Activated CD4-positive, alpha-beta T cell treated with anti-CD3 and anti-CD28 coated beads, Interleukin-2, amount 10 ng/mL, durations not matched to agents 24 days and 14 days (primary cell): ENCODE data around the gene PACSIN3. TPM values are rescaled to one million over a fixed set of nuclear protein-coding genes. Genes with fewer than 3 reads are reported as not detected.

Source experiments
- DNase-seq: peaks from one replicate; pipeline ENCODE4 v3.0.0; 2022
- H3K27ac Mint-ChIP-seq: one replicate; pipeline ENCODE4 v1.8.0; 2022; ENCODE audit warnings: mild to moderate bottlenecking, mixed read lengths
- H3K27me3 Mint-ChIP-seq: one replicate; pipeline ENCODE4 v1.8.0; 2022; ENCODE audit warnings: mixed read lengths
- H3K36me3 Mint-ChIP-seq: one replicate; pipeline ENCODE4 v1.8.0; 2022; ENCODE audit warnings: low read depth, mild to moderate bottlenecking, mixed read lengths
- H3K4me1 Mint-ChIP-seq: one replicate; pipeline ENCODE4 v1.8.0; 2021; ENCODE audit warnings: mixed read lengths
- H3K4me3 Mint-ChIP-seq: one replicate; pipeline ENCODE4 v1.8.0; 2022; ENCODE audit warnings: mild to moderate bottlenecking, moderate library complexity, mixed read lengths
- H3K9me3 Mint-ChIP-seq: one replicate; pipeline ENCODE4 v1.8.0; 2021; ENCODE audit warnings: mixed read lengths
- intact Hi-C: fragments of 100-400 bp; cut with micrococcal nuclease; formaldehyde crosslinking; loops from one replicate; pipeline ENCODE4 v1.15.1; 2023
- total RNA-seq: library from RNA; stranded (reverse); gene quantifications from 2 replicates; pipeline ENCODE4 v1.2.3, GENCODE V29; 2022

PACSIN3 gene
- total RNA-seq, 1 donor from 2014 or later = 16.4 TPM

DNA sequence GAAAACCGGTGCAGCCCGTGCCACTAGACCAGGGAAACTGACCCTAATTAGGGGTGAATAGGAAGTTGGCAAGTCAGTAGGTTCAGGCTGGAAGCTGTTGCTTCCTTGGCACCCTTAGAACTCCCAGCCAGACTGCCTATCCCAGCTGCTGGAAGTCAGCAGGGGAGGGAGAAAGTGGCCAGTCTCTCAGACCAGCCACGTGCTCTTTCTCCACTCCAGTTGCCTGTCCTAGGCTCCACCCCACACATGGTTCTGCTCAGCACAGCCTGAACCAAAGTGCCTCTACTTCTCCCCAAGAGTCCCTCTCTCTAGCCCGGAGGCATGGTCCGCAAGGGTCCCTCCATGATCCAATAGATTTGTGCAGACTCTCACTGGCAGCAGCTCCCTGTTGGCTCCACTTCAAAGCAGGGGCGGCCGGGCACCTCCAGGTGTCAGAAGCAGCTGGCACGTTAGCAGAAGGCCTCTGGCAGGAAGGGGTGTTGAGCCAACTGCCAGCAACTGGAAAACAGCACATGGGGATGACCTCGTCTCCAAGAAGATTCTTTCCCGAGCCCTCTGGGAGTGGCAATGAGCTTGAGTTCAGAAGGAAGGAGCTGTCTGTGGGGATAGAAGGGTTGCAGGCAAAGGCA, 37.2 kb downstream of the PACSIN3 start:
- no peak overlapping the region for H3K4me3 Mint-ChIP-seq
- no peaks in the 10 kb centered on the region for H3K9me3 Mint-ChIP-seq
- no peak for DNase-seq
- intact Hi-C loops = no loop called here
- no peaks in the 10 kb centered on the region for H3K27me3 Mint-ChIP-seq
- H3K27ac Mint-ChIP-seq = no peak overlapping the region
- no peaks in the 10 kb centered on the region for H3K36me3 Mint-ChIP-seq
- peaks cover 6% of the 10 kb centered on the region for H3K4me1 Mint-ChIP-seq

DNA sequence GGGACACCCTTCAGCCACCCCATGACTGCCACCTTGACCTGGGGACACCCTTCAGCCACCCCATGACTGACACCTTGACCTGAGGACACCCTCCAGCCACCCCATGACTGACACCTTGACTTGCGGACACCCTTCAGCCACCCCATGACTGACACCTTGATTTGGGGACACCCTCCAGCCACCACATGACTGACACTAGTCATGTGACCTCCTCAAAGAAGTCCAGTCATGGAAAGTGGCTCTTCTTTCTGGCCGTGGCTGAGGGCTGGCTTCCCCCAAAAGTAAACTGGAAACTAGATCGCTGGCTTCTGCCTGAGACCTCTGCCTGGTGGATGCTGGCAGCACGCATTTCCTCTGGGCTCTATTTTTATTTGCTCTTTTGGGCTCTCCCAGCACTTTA, 38.0 kb downstream of the PACSIN3 start:
- Mint-ChIP-seq H3K36me3 (no peaks in the 10 kb centered on the region), H3K27me3 (no peaks in the 10 kb centered on the region), H3K9me3 (no peaks in the 10 kb centered on the region), H3K27ac (no peak overlapping the region), H3K4me3 (no peak overlapping the region), H3K4me1 (peaks cover 4% of the 10 kb centered on the region)
- intact Hi-C loops = no loop called here
- DNase-seq = no peak

DNA sequence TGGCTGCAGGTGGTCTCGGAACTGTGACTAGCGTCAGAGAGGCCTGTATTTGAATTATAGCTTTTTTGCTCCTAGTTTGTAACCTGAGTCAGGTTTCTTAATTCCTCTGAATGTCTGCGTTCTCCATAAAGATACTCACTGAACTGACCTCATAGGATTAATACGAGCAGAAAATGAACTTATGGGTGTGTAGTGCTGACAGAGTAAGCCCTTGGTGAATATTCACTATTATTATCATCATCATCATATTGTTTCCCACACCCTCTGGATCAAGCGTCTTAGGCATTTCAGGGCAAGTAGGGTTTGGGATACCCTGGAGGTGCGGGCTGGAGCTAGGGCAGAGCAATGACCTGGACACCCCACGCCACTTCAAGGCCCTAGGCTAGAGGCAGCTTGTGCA, 38.6 kb downstream of the PACSIN3 start:
- H3K4me1 Mint-ChIP-seq = no peaks in the 10 kb centered on the region
- no peaks in the 10 kb centered on the region for H3K9me3 Mint-ChIP-seq
- H3K36me3 Mint-ChIP-seq = no peaks in the 10 kb centered on the region
- H3K4me3 Mint-ChIP-seq = no peak overlapping the region
- intact Hi-C loops = no loop called here
- H3K27ac Mint-ChIP-seq = no peak overlapping the region
- no peaks in the 10 kb centered on the region for H3K27me3 Mint-ChIP-seq
- DNase-seq = no peak

DNA sequence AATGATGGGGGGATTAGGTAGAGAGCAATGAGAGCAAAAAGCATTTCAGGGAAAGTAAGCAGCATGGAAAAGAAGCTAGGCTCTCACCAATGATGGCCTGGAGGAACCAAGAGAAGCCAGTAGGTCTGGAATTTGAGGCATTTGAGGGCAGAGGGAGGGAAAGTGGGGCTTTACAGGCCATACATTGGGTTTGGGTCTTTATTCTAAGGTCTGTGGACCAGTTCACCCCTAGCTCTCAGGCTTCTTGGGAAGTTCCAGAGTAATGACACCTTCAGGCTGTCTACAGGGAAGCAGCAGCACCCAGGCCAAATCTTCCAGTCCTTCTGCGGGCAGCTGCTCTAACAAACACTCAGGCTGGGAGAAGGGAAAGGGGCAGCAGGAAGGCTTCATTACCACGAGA, 39.0 kb downstream of the PACSIN3 start:
- DNase-seq = no peak
- intact Hi-C loops = no loop called here
- H3K27ac Mint-ChIP-seq = no peak overlapping the region
- H3K27me3 Mint-ChIP-seq = no peaks in the 10 kb centered on the region
- H3K4me3 Mint-ChIP-seq = no peak overlapping the region
- H3K9me3 Mint-ChIP-seq = no peaks in the 10 kb centered on the region
- H3K4me1 Mint-ChIP-seq = no peaks in the 10 kb centered on the region
- H3K36me3 Mint-ChIP-seq = no peaks in the 10 kb centered on the region

DNA sequence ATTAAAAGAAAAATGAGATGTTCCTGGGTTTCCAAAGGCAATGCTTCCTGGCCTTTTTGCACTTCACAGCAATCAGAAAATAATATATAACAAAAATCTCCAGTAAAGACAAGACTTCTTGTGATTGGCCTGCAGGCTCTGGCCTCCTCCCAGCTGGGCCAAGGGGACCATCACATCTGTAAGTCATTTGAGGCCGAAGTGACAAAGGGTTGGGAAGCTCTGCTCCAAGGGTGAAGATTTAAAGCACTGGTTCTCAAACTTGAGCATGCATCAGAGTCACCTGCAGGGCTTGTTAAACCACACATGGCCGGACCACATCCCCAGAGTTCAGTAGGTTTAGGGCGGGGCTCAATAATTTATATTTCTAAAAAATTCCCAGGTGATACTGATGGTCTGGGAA, 41.7 kb downstream of the PACSIN3 start:
- H3K4me1 Mint-ChIP-seq = no peaks in the 10 kb centered on the region
- H3K27me3 Mint-ChIP-seq = no peaks in the 10 kb centered on the region
- intact Hi-C loops = no loop called here
- H3K27ac Mint-ChIP-seq = no peak overlapping the region
- DNase-seq = no peak
- H3K4me3 Mint-ChIP-seq = no peak overlapping the region
- no peaks in the 10 kb centered on the region for H3K9me3 Mint-ChIP-seq
- no peaks in the 10 kb centered on the region for H3K36me3 Mint-ChIP-seq

DNA sequence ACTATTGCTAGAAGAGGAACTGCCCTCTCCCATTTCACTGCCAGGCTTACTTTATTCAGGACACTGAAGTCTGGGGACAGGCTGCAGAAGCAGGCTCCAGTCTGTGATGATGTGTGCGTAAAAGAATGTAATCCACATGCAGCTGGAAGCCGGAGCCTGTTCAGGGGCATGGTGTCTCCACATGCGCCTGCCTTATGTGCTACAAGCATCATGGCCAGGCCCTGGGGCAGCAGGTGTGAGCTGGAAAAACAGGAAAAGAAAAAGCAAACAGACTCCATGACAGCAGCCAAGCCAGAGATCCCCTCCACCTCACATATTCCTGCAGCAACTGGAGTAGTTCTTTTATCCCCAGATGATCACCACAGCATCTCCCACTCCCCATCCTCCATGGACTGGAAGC, 42.9 kb downstream of the PACSIN3 start:
- H3K36me3 Mint-ChIP-seq = no peaks in the 10 kb centered on the region
- DNase-seq = no peak
- no peaks in the 10 kb centered on the region for H3K9me3 Mint-ChIP-seq
- intact Hi-C loops = no loop called here
- H3K4me3 Mint-ChIP-seq = no peak overlapping the region
- H3K27me3 Mint-ChIP-seq = no peaks in the 10 kb centered on the region
- peaks cover 3% of the 10 kb centered on the region for H3K4me1 Mint-ChIP-seq
- H3K27ac Mint-ChIP-seq = no peak overlapping the region

DNA sequence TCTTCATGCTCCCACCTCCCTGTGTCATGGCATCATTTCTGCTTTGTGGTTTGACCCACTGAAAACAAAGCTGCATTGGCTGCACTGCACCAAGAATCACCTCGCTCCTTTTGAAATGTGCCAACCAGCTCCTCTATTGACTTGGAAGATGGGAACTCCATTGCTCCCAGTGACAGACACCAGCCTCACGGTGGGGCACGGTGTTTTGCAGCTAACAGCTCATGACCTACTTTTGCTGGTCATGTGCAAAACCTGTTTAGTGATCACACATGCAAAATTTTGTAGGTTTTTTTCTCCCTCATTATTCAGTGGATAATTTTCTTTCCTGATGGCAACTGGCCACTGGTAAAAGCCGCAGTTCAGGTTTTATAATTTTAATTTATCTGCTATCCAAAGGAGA, 46.4 kb downstream of the PACSIN3 start:
- Mint-ChIP-seq H3K27me3 (no peaks in the 10 kb centered on the region), H3K4me3 (no peak overlapping the region), H3K4me1 (peaks cover 3% of the 10 kb centered on the region), H3K36me3 (no peaks in the 10 kb centered on the region), H3K27ac (no peak overlapping the region), H3K9me3 (no peaks in the 10 kb centered on the region)
- intact Hi-C loops = no loop called here
- DNase-seq = no peak

DNA sequence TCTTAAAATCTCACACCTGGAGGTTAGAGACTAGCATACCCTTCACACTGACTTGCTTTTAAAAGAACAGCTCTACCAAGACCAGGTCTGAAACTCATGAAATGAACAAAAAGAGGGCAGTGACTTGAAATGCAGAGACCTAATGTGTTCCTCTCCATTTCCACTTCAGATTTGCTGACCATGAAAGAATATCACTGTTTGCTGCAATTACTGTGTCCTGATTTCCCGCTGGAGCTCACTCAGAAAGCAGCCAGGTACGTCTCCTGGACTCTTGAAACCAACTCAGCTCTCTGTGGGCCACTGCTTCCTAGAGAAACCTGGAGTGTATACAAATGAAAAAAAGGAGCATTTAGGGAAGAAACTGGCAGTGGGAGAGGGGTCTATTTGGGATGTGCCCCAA, 48.8 kb downstream of the PACSIN3 start:
- intact Hi-C loops = no loop called here
- Mint-ChIP-seq H3K4me1 (peaks cover 3% of the 10 kb centered on the region), H3K9me3 (no peaks in the 10 kb centered on the region), H3K27ac (no peak overlapping the region), H3K27me3 (no peaks in the 10 kb centered on the region), H3K4me3 (no peak overlapping the region), H3K36me3 (no peaks in the 10 kb centered on the region)
- no peak for DNase-seq

DNA sequence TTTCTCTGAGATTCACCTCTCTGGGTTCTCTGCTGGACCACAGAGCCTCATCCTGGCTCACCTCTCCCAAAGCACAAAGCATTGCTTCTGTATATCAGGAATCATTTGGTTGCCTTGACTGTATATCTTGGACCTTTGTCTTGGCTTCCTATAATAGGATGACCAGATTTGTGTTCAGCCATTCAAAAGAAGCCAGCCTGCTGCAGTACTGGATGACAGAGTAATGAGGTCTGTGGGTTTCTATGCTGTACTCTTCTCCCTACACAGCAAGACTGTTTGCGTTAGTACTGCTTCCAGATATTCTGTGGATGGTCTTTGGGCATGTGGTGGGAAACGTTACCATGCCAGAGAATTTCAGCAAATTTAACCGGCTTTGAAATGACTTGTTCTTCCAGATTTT, 49.3 kb downstream of the PACSIN3 start:
- Mint-ChIP-seq H3K4me3 (no peak overlapping the region), H3K27ac (no peak overlapping the region), H3K27me3 (no peaks in the 10 kb centered on the region), H3K36me3 (no peaks in the 10 kb centered on the region), H3K4me1 (peaks cover 3% of the 10 kb centered on the region), H3K9me3 (no peaks in the 10 kb centered on the region)
- intact Hi-C loops = no loop called here
- DNase-seq = no peak

DNA sequence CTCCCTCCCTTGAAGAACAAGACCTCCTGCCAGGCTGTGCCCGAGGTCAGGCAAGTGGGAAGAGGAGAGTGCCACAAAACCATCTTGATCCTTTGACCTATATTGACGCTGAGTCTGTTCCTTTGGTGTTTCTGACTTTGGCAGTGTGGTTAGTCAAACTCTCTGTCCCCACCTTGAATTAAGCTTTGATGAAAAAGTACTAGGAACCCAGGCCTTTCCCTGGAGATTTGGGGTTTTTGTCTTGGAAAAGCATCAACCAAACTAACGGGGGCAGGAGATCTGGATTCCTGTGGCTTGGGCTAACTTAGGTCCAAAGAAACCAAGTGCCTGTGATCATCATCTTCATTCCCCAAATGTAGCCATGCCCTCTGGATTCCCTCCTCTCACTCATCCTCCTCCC, 49.9 kb downstream of the PACSIN3 start:
- Mint-ChIP-seq H3K9me3 (no peaks in the 10 kb centered on the region), H3K4me3 (no peak overlapping the region), H3K4me1 (peaks cover 3% of the 10 kb centered on the region), H3K27me3 (no peaks in the 10 kb centered on the region), H3K36me3 (no peaks in the 10 kb centered on the region), H3K27ac (no peak overlapping the region)
- no peak for DNase-seq
- intact Hi-C loops = no loop called here

DNA sequence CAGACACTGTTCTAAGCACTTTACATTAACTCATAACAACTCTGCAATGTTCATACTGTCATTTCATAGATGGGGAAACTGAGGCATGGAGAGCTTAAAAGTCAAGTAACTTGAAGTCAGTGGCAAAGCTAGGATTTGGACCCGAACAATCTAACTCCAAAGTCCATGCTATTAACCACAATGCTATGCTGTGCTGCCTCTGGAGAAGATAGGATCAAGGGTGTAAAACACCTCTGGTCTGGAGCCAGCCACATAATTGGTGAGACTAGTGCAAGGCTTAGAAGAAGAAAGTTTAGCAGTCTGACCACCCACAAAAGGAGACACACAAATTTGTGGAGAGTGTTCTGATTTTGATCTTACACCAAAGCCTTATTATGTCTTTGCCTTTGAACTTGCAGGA, 53.3 kb downstream of the PACSIN3 start:
- Mint-ChIP-seq H3K36me3 (no peaks in the 10 kb centered on the region), H3K27me3 (no peaks in the 10 kb centered on the region), H3K4me3 (no peak overlapping the region), H3K4me1 (no peaks in the 10 kb centered on the region), H3K9me3 (no peaks in the 10 kb centered on the region), H3K27ac (no peak overlapping the region)
- intact Hi-C loops = no loop called here
- DNase-seq = no peak

DNA sequence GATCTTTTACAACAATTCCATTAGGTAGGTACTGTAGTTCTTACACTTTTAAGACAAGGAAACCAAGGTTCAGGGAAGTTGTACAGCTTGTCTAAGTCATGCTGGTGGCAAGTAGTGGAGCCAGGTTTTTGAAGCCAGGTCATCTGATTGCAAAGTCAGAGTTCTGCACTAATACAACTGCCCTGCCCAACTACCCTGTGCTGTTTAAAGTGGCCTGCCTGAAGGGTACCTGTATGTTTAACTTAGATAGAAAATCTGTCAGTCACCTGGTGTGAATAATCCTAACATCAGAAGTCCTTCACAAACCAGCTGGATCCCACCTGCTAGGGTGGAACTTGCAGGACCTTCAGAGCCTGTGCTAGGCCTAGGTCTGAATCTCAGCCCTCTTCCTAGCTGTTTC, 53.7 kb downstream of the PACSIN3 start:
- Mint-ChIP-seq H3K4me3 (no peak overlapping the region), H3K36me3 (no peaks in the 10 kb centered on the region), H3K27ac (no peak overlapping the region), H3K27me3 (no peaks in the 10 kb centered on the region), H3K9me3 (no peaks in the 10 kb centered on the region), H3K4me1 (no peaks in the 10 kb centered on the region)
- DNase-seq = no peak
- intact Hi-C loops = no loop called here

DNA sequence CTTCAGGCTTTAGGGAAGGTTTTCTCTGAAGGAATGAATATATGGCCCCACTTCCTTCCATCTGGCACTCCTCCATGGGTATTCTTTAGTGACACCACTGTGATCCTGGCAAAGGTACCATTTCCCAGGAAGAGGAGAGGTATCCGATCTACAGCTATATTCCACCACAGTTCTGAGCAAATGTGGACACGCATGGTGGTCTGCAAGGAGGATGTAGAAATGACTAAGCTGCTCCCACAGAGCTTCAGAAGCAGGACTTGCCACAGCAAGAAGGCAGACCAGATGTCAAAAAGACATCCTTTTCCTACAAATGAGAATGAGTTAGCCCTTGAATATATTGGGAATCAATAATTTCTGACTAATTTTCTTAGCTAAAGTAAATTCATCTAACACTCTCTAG, 55.1 kb downstream of the PACSIN3 start:
- Mint-ChIP-seq H3K27me3 (no peaks in the 10 kb centered on the region), H3K9me3 (no peaks in the 10 kb centered on the region), H3K4me1 (no peaks in the 10 kb centered on the region), H3K27ac (no peak overlapping the region), H3K4me3 (no peak overlapping the region), H3K36me3 (no peaks in the 10 kb centered on the region)
- intact Hi-C loops = no loop called here
- DNase-seq = no peak

DNA sequence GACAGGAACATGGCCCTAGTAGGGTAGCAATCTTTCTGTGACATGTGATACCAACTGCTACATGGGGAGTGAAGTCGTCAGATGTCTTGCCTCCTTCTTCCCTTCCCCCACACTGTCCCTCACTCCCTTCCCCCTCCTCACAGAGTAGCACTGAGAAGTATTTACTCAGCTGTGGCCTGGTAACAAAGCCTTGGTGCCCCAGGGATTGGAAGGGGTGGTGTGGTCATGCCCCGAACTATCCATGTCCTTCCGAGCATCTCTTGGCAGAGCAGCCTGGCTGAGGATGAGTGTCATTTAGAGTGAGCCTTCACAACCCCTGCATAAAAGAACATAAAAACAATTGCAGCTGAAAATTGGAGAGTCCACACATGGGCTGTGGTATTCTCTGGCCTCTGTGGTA, 55.7 kb downstream of the PACSIN3 start:
- Mint-ChIP-seq H3K36me3 (no peaks in the 10 kb centered on the region), H3K27me3 (no peaks in the 10 kb centered on the region), H3K4me3 (no peak overlapping the region), H3K4me1 (no peaks in the 10 kb centered on the region), H3K27ac (no peak overlapping the region), H3K9me3 (no peaks in the 10 kb centered on the region)
- no peak for DNase-seq
- intact Hi-C loops = no loop called here
